ENCODE results near the gene DAAM1. TPM values are rescaled to one million over a fixed set of nuclear protein-coding genes. Genes with fewer than 3 reads are reported as not detected.

DAAM1 gene
- total RNA-seq, 1 donor from 2014 or later = 146 TPM

GRCh38 chr14:59347915-59348314 is 159.4 kb downstream of the DAAM1 start:
- DNase-seq = no peak
- H3K27me3 Mint-ChIP-seq (ENCODE audit: unreplicated experiment) = no peaks in the 10 kb centered on the region
- no peak for TF ChIP-seq CTCF (IDR thresholded peaks at IDR 0.05; ENCODE audit: partially characterized antibody, unreplicated experiment)
- H3K4me3 Mint-ChIP-seq (ENCODE audit: unreplicated experiment) = no peak overlapping the region
- peaks cover 2% of the 10 kb centered on the region for H3K4me1 Mint-ChIP-seq (ENCODE audit: low read depth, unreplicated experiment)
- H3K27ac Mint-ChIP-seq (ENCODE audit: unreplicated experiment) = no peak overlapping the region
- H3K36me3 Mint-ChIP-seq (ENCODE audit: unreplicated experiment) = peaks cover 5% of the 10 kb centered on the region
- no peaks in the 10 kb centered on the region for H3K9me3 Mint-ChIP-seq (ENCODE audit: unreplicated experiment)

GRCh38 chr14:59349258-59349701 is 160.8 kb downstream of the DAAM1 start:
- Mint-ChIP-seq H3K4me3 (ENCODE audit: unreplicated experiment) (no peak overlapping the region), H3K4me1 (ENCODE audit: low read depth, unreplicated experiment) (peaks cover 2% of the 10 kb centered on the region), H3K27me3 (ENCODE audit: unreplicated experiment) (no peaks in the 10 kb centered on the region), H3K9me3 (ENCODE audit: unreplicated experiment) (peaks cover 1% of the 10 kb centered on the region), H3K36me3 (ENCODE audit: unreplicated experiment) (peaks cover 5% of the 10 kb centered on the region), H3K27ac (ENCODE audit: unreplicated experiment) (no peak overlapping the region)
- no peak for DNase-seq
- no peak for TF ChIP-seq CTCF (IDR thresholded peaks at IDR 0.05; ENCODE audit: partially characterized antibody, unreplicated experiment)

- TF ChIP-seq CTCF (IDR thresholded peaks at IDR 0.05; ENCODE audit: partially characterized antibody, unreplicated experiment) = no peak
- no peak for DNase-seq
- H3K9me3 Mint-ChIP-seq (ENCODE audit: unreplicated experiment) = peaks cover 2% of the 10 kb centered on the region
- no peak overlapping the region for H3K27ac Mint-ChIP-seq (ENCODE audit: unreplicated experiment)
- H3K4me3 Mint-ChIP-seq (ENCODE audit: unreplicated experiment) = no peak overlapping the region
- peaks cover 2% of the 10 kb centered on the region for H3K4me1 Mint-ChIP-seq (ENCODE audit: low read depth, unreplicated experiment)
- H3K27me3 Mint-ChIP-seq (ENCODE audit: unreplicated experiment) = peaks cover 2% of the 10 kb centered on the region
- peaks cover 11% of the 10 kb centered on the region for H3K36me3 Mint-ChIP-seq (ENCODE audit: unreplicated experiment)
These were observed 164.5 kb downstream of the DAAM1 start for GRCh38 chr14:59352961-59353360.

- Mint-ChIP-seq H3K27ac (ENCODE audit: unreplicated experiment) (no peak overlapping the region), H3K4me3 (ENCODE audit: unreplicated experiment) (no peak overlapping the region), H3K9me3 (ENCODE audit: unreplicated experiment) (peaks cover 2% of the 10 kb centered on the region), H3K36me3 (ENCODE audit: unreplicated experiment) (peaks cover 7% of the 10 kb centered on the region), H3K4me1 (ENCODE audit: low read depth, unreplicated experiment) (no peaks in the 10 kb centered on the region), H3K27me3 (ENCODE audit: unreplicated experiment) (peaks cover 2% of the 10 kb centered on the region)
- DNase-seq = no peak
- TF ChIP-seq CTCF (IDR thresholded peaks at IDR 0.05; ENCODE audit: partially characterized antibody, unreplicated experiment) = no peak
These were observed 166.2 kb downstream of the DAAM1 start for GRCh38 chr14:59354666-59355065.

GRCh38 chr14:59355091-59355490 is 166.6 kb downstream of the DAAM1 start:
- no peak overlapping the region for H3K4me3 Mint-ChIP-seq (ENCODE audit: unreplicated experiment)
- TF ChIP-seq CTCF (IDR thresholded peaks at IDR 0.05; ENCODE audit: partially characterized antibody, unreplicated experiment) = no peak
- peaks cover 7% of the 10 kb centered on the region for H3K36me3 Mint-ChIP-seq (ENCODE audit: unreplicated experiment)
- no peak overlapping the region for H3K27ac Mint-ChIP-seq (ENCODE audit: unreplicated experiment)
- DNase-seq = no peak
- peaks cover 2% of the 10 kb centered on the region for H3K27me3 Mint-ChIP-seq (ENCODE audit: unreplicated experiment)
- H3K4me1 Mint-ChIP-seq (ENCODE audit: low read depth, unreplicated experiment) = no peaks in the 10 kb centered on the region
- H3K9me3 Mint-ChIP-seq (ENCODE audit: unreplicated experiment) = peaks cover 2% of the 10 kb centered on the region

Data from glutamatergic neuron (in vitro differentiated cells).